Left ventricle myocardium inferior (tissue), 1 donor: Measurements from ENCODE around the gene CSF1R. TPM values are rescaled to one million over a fixed set of nuclear protein-coding genes. Genes with fewer than 3 reads are reported as not detected.

Experiments
- DNase-seq: peaks from one replicate; pipeline ENCODE4 v3.0.0-alpha.2; 2020
- H3K27ac ChIP-seq: fragments of 200-600 bp; replicated peaks from 2 replicates; pipeline ENCODE4 v1.8.0; 2021
- H3K27me3 ChIP-seq: fragments of 200-600 bp; 2 replicates; pipeline ENCODE4 v1.8.0; 2021; ENCODE audit warnings: low read depth
- H3K36me3 ChIP-seq: fragments of 200-600 bp; 2 replicates; pipeline ENCODE4 v1.8.0; 2021
- H3K4me1 ChIP-seq: fragments of 200-600 bp; 2 replicates; pipeline ENCODE4 v1.8.0; 2021
- H3K4me3 ChIP-seq: fragments of 200-600 bp; 2 replicates; pipeline ENCODE4 v1.8.0; 2021; ENCODE audit warnings: mild to moderate bottlenecking, moderate library complexity
- H3K9me3 ChIP-seq: fragments of 200-600 bp; replicated peaks from 2 replicates; pipeline ENCODE4 v1.8.0; 2021
- CTCF ChIP-seq: fragments of 200-600 bp; IDR thresholded peaks from 2 replicates; pipeline ENCODE4 v1.8.0; 2021; ENCODE audit warnings: antibody characterized with exemption, mild to moderate bottlenecking, borderline replicate concordance
- intact Hi-C: fragments of 100-400 bp; cut with micrococcal nuclease; formaldehyde crosslinking; loops from one replicate; pipeline ENCODE4 v1.11.0; 2022
- total RNA-seq: library from RNA; stranded (reverse); fragmentation: NEBNext Ultra II Directional; extraction: Animal tissue kit (Norgen Biotek cat#: 25700); gene quantifications from one replicate; pipeline ENCODE4 v1.2.1, GENCODE V29; 2021
- donor health status: DM: no; HTN: yes; CAD: no; lungs with severe emphysema.

CSF1R gene
- total RNA-seq, 1 donor from 2014 or later, result 15.5 TPM

GRCh38 chr5:150105928-150106615, 19.7 kb upstream of the CSF1R start:
- no peak for DNase-seq
- Histone ChIP-seq H3K27me3 (no peaks in the 10 kb centered on the region), H3K36me3 (no peaks in the 10 kb centered on the region), H3K4me3 (no peak overlapping the region), H3K27ac (no peak overlapping the region), H3K4me1 (no peaks in the 10 kb centered on the region), H3K9me3 (no peaks in the 10 kb centered on the region)
- TF ChIP-seq CTCF, result no peak
- intact Hi-C loops, result no loop called here

GRCh38 chr5:150104550-150104870, 18.2 kb upstream of the CSF1R start:
- no peak overlapping the region for H3K4me3 ChIP-seq
- no peak for DNase-seq

GRCh38 chr5:150103678-150104549, 17.6 kb upstream of the CSF1R start:
- Histone ChIP-seq H3K4me3 (no peak overlapping the region), H3K27ac (no peak overlapping the region), H3K36me3 (no peaks in the 10 kb centered on the region), H3K27me3 (no peaks in the 10 kb centered on the region), H3K9me3 (no peaks in the 10 kb centered on the region), H3K4me1 (no peaks in the 10 kb centered on the region)
- TF ChIP-seq CTCF, result no peak
- intact Hi-C loops, result no loop called here
- DNase-seq, result no peak

More at GRCh38 chr5:150104550-150104870, 18.2 kb upstream of the CSF1R start:
- Histone ChIP-seq H3K9me3 (no peaks in the 10 kb centered on the region), H3K27me3 (no peaks in the 10 kb centered on the region), H3K36me3 (no peaks in the 10 kb centered on the region), H3K4me1 (no peaks in the 10 kb centered on the region), H3K27ac (no peak overlapping the region)
- intact Hi-C loops, result no loop called here
- TF ChIP-seq CTCF, result no peak

- no peak overlapping the region for H3K27ac ChIP-seq
- TF ChIP-seq CTCF, result no peak
- no peaks in the 10 kb centered on the region for H3K4me1 ChIP-seq
- H3K27me3 ChIP-seq, result no peaks in the 10 kb centered on the region
- H3K9me3 ChIP-seq, result no peaks in the 10 kb centered on the region
- H3K36me3 ChIP-seq, result no peaks in the 10 kb centered on the region
- no peak overlapping the region for H3K4me3 ChIP-seq
- DNase-seq, result no peak
- intact Hi-C loops, result no loop called here
Observed at GRCh38 chr5:150101023-150101422, 14.7 kb upstream of the CSF1R start.

GRCh38 chr5:150097152-150097551, 10.8 kb upstream of the CSF1R start:
- H3K36me3 ChIP-seq, result no peaks in the 10 kb centered on the region
- no peak overlapping the region for H3K4me3 ChIP-seq
- no peaks in the 10 kb centered on the region for H3K4me1 ChIP-seq
- H3K9me3 ChIP-seq, result no peaks in the 10 kb centered on the region
- intact Hi-C loops, result no loop called here
- no peaks in the 10 kb centered on the region for H3K27me3 ChIP-seq
- no peak for TF ChIP-seq CTCF
- DNase-seq, result no peak
- H3K27ac ChIP-seq, result no peak overlapping the region
